22Rv1 (cell line): ENCODE data around the gene RPGRIP1L.
"Not testable (repeated sequence)": the region's sequence is repeated elsewhere in the genome, so short reads cannot be mapped to it uniquely, and the experiment has no call there.

ENCODE experiments used
- H3K27ac ChIP-seq: fragments of 450-650 bp; 2 replicates; pipeline ENCODE4 v1.5.1; 2017
- ZFX ChIP-seq: fragments of 450-650 bp; IDR thresholded peaks from 2 replicates; pipeline ENCODE4 v1.6.1; 2017; ENCODE audit warnings: antibody characterized with exemption, borderline replicate concordance
- TF ChIP-seq, protein P1 (sequence below): fragments of 450-650 bp; IDR thresholded peaks from 2 replicates; pipeline ENCODE4 v1.5.1; 2017; ENCODE audit warnings: mild to moderate bottlenecking

Gene RPGRIP1L

DNA sequence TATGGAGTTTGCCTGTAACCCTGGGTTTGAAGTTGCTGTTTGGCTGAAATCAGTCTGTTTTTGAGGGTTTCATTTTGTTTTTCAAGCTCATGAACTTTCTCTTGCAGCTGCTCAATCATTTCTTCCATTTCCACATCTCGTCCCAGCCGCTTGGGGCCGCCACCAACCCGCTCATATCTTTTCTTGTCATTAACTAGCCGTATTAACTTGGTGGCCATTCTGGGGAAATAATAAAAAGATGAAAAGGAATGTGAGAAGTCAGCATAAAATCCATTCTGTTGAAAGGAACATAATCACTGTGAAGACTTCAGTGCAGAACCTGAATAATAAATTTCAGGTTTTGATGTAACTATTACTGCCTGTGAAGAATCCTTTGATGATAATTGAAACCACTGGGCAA lies 11.5 kb downstream of the RPGRIP1L start:
- no peak overlapping the region for H3K27ac ChIP-seq
- no peak for TF ChIP-seq ZFX
- TF ChIP-seq, protein P1, sequence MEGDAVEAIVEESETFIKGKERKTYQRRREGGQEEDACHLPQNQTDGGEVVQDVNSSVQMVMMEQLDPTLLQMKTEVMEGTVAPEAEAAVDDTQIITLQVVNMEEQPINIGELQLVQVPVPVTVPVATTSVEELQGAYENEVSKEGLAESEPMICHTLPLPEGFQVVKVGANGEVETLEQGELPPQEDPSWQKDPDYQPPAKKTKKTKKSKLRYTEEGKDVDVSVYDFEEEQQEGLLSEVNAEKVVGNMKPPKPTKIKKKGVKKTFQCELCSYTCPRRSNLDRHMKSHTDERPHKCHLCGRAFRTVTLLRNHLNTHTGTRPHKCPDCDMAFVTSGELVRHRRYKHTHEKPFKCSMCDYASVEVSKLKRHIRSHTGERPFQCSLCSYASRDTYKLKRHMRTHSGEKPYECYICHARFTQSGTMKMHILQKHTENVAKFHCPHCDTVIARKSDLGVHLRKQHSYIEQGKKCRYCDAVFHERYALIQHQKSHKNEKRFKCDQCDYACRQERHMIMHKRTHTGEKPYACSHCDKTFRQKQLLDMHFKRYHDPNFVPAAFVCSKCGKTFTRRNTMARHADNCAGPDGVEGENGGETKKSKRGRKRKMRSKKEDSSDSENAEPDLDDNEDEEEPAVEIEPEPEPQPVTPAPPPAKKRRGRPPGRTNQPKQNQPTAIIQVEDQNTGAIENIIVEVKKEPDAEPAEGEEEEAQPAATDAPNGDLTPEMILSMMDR: peak; percentile 55

DNA sequence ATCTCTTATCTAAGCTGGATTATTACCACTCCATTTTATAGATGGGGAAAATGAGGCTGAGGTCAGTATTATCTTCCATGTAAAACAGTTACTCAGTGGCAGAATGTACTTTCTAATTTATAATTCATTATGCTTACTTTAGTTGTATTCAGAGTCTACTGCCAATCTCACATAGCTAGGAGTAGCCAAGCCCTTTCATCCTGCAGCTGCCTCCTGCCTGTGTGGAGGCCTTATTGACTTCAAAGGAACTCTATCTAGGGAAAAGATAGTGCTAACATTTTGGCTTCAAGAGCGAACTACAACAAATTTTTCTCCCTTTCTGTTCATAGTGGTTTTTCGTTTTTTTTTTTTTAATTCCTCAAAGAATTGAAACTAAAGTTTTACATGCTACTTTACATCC lies 12.9 kb downstream of the RPGRIP1L start:
- TF ChIP-seq, protein P1: no peak
- TF ChIP-seq ZFX: no peak
- no peak overlapping the region for H3K27ac ChIP-seq

DNA sequence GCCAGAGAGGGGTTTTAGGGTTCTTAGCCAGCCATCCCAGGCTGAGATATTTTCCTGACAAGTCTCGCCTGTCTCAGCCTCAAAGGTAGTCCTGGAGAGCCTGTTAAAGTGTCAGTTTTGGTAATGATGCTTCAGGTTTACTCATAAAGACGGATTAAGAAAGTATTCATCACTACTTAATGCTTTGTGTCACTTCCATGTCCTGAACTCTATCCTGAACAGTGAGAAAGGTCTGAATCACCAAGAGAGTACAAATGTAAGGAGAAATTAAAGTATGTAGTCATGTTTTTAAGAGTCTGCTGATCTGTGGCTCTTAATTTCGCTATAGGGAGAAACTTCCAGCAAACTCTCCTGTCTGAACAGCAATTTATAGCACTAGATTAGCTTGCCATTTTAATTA lies 14.0 kb downstream of the RPGRIP1L start:
- no peak overlapping the region; the same call in 1 of the 2 replicates for H3K27ac ChIP-seq
- no peak for TF ChIP-seq ZFX
- TF ChIP-seq, protein P1: no peak

DNA sequence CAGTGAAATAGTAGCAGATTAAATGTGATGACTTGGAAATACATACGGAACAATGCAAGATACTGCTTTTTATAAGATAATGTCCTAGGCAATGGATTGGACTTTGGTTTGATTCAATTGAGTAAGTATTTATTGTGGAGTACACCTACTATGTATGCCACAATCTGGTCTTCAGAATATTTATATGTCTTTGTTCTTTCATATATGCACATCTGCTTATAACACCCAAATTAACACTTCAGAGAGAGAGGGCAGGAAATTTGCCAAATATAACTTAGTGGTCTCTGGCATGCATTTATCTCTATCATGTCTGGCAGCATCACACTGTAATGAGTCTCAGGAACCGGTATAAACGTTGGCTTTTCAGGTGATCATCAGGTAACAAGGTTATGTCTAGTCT lies 16.9 kb downstream of the RPGRIP1L start:
- H3K27ac ChIP-seq: no peak overlapping the region
- TF ChIP-seq, protein P1: no peak
- no peak for TF ChIP-seq ZFX

DNA sequence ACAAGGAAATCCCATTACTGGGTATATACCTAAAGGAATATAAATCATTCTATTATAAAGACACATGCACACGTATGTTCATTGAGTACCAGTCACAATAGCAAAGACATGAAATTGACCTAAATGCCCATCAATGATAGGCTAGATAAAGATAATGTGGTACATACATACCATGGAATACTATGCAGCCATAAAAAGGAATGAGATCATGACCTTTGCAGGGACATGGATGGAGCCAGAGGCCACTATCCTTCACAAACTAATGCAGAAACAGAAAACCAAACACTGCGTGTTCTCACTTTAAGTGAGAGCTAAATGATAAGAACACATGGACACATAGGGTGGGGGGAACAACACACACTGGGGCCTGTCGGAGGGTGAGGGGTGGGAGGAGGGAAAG lies 18.3 kb downstream of the RPGRIP1L start:
- not testable (repeated sequence) for H3K27ac ChIP-seq

DNA sequence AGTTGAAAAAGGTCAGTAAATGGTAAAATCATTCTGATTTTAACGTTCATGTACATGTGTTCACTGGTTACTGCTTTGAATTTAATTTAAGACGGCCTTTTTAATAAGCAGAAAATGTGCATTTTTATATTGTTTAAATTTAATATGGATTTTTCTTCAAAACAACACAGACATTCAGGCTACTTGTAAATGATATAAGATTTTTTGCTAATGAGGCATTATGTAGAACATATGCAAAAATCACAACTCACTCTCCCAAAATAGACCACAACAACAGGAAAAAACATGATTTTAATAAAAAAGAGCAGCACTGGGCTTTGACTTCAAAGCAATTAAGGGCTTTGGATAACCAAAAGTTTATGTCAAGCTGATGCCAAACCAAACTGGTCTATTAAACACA lies 22.3 kb downstream of the RPGRIP1L start:
- no peak for TF ChIP-seq ZFX
- TF ChIP-seq, protein P1: no peak
- H3K27ac ChIP-seq: no peak overlapping the region

DNA sequence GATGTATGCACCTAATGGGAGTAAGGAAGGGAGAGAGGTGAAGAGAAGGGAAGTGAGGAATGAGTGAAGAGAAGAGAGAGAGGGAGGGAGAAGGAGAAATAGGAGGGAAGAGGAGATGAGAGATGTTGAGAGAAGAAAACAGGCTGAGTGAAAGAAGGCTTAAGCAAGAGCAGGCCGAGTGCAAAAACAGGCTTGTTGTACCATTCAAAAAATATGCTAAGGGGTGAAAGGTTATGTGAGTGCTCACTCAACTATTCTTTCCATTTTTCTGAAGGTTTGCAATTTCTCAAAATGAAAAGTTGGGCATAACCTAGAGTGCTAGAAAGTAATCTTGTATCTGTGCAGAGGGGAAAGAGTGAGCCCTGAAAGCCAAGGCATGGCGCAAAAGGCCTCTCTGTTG lies 22.9 kb downstream of the RPGRIP1L start:
- TF ChIP-seq, protein P1: no peak
- no peak for TF ChIP-seq ZFX
- no peak overlapping the region for H3K27ac ChIP-seq

DNA sequence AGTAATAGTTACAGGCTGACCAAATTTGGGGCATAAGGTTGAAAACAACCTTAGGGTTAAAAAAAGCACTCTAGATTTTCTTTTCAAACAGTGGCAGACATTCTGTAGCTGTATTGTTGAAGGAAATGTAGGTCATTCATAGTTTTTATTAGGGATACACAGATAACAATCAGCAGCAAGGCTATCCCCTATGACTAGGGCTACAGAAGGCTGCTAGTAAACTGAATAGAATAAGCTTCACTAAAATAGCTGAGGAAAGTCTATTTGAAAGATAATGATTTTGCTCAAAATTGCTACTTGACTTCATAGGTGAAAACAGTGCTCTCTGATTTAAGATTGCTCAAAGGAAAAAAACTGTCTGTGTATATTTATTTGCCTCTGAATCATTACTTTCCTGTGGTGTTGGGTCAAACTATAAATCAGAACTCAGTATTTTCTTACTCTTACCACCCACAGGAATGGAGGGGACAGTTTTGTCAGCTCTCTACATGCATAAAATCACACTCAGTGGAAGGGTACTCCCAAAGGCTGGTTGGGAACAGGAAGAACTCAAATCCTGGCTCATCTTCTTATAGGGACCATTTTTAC lies 24.8 kb downstream of the RPGRIP1L start:
- TF ChIP-seq, protein P1: no peak
- TF ChIP-seq ZFX: no peak
- 0 out of 2 replicates have a peak overlapping the region, but pooled peaks have one; percentile 7 for H3K27ac ChIP-seq
